GM23248 (cell line): ENCODE data around the gene PARS2.

Experiments used
- EZH2 ChIP-seq: fragments of 200-600 bp; sonication (generic); IDR thresholded peaks from 2 replicates; pipeline ENCODE4 v1.6.1; 2018; ENCODE audit warnings: antibody characterized with exemption, mild to moderate bottlenecking; ENCODE audit not compliant: insufficient read depth, poor library complexity, severe bottlenecking
- EZH2phosphoT487 ChIP-seq: fragments of 200-600 bp; sonication (generic); IDR thresholded peaks from 2 replicates; pipeline ENCODE4 v1.6.1; 2018; ENCODE audit warnings: antibody characterized with exemption, moderate library complexity, mild to moderate bottlenecking, low read depth; ENCODE audit not compliant: insufficient read depth

GRCh38 chr1:54807756-54808155 is 43.4 kb upstream of the PARS2 start:
- TF ChIP-seq EZH2phosphoT487, result no peak
- TF ChIP-seq EZH2, result no peak
